Measurements from ENCODE around the gene XRCC1.

DNA sequence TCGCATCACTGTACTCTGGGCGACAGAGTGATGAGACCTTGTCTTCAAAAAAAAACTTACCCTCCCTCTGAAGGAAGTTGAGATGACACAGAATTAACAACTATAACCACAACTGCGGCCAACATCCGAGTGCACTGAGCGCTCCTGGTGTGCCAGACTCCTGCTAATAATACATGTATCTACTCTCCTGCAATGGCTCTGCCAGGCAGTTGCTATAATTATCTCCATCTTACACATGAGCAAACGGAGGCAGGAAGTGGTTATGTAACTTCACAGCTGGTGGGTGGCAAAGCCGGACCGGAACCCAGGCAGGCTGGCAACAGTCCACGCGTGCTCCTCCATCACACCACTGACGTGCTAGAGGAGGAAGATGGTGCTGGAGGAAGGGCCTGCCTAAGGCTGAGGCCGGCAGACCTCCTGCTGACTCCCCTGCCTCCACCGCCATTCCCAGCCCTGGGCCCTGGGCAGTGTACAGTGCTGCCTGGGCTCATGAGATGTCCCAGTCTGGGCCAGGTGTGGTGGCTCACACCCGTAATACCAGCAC, 12.6 kb downstream of the XRCC1 start:
- TF ChIP-seq CTCF (IDR thresholded peaks at IDR 0.05) (no peak), POLR2AphosphoS5 (IDR thresholded peaks at IDR 0.05; ENCODE audit: low read depth, low read length) (no peak), TCF7L2 (IDR thresholded peaks at IDR 0.05; ENCODE audit: low read depth, low read length) (no peak), REST (IDR thresholded peaks at IDR 0.05; ENCODE audit: insufficient read depth in 1 of 2, low read depth in 2 of 2, low read length in 1 of 2) (no peak)
